Spinal cord (tissue), 10 donors: ENCODE measurements around the gene CCDC136. TPM values are rescaled to one million over a fixed set of nuclear protein-coding genes. Genes with fewer than 3 reads are reported as not detected.
A peak's percentile ranks its signal among the peaks of the same experiment; 100 is the strongest.

Experiments
- DNase-seq, 6 donors: peaks; one replicate each; pipeline versions ENCODE4 v3.0.0 to v3.0.0-alpha.2; 2013 to 2015; ENCODE audit warnings: low spot score in 6 of 6, low read depth in 4 of 6
- H3K27ac ChIP-seq: one replicate; pipeline ENCODE4 v1.5.1; 2013; ENCODE audit warnings: low read depth, low read length, control low read depth
- H3K27me3 ChIP-seq: one replicate; pipeline ENCODE4 v1.6.1; 2013; ENCODE audit warnings: low read length; ENCODE audit not compliant: control insufficient read depth, insufficient read depth
- H3K36me3 ChIP-seq: one replicate; pipeline ENCODE4 v1.6.1; 2013; ENCODE audit warnings: low read length; ENCODE audit not compliant: control insufficient read depth, insufficient read depth
- H3K4me1 ChIP-seq: one replicate; pipeline ENCODE4 v1.6.1; 2013; ENCODE audit warnings: low read length; ENCODE audit not compliant: control insufficient read depth, insufficient read depth
- H3K4me3 ChIP-seq: one replicate; pipeline ENCODE4 v1.5.1; 2013; ENCODE audit warnings: low read depth, low read length, control low read depth
- H3K9me3 ChIP-seq: one replicate; pipeline ENCODE4 v1.6.1; 2013; ENCODE audit warnings: low read length; ENCODE audit not compliant: control insufficient read depth, insufficient read depth
- WGBS: methylation state at CpG from one replicate; pipeline ENCODE4 v1.1.5; 2013; ENCODE audit warnings: missing lambda C conversion rate; ENCODE audit not compliant: insufficient coverage; 5-methylcytosine and 5-hydroxymethylcytosine counted together
- polyA plus RNA-seq, 2 donors: library from polyadenylated mRNA; unstranded; fragments of 120-200 nt; gene quantifications; one replicate each; pipeline ENCODE4 v1.2.1, GENCODE V29; 2013; ENCODE audit not compliant: insufficient read length in 2 of 2
- total RNA-seq, 2 donors: library from RNA; depleted of rRNA in 1 of 2; stranded (reverse); fragments of 120-200 nt in 1 of 2; fragments of >200 nt in 1 of 2; gene quantifications; one replicate each; pipeline versions ENCODE4 v1.2.3 to v1.2.4, GENCODE V29; 2013 to 2014
- donor health status: healthy.

Gene CCDC136
- total and polyA plus RNA-seq, 4 donors: 53.9 to 220 (median 130) TPM

DNA sequence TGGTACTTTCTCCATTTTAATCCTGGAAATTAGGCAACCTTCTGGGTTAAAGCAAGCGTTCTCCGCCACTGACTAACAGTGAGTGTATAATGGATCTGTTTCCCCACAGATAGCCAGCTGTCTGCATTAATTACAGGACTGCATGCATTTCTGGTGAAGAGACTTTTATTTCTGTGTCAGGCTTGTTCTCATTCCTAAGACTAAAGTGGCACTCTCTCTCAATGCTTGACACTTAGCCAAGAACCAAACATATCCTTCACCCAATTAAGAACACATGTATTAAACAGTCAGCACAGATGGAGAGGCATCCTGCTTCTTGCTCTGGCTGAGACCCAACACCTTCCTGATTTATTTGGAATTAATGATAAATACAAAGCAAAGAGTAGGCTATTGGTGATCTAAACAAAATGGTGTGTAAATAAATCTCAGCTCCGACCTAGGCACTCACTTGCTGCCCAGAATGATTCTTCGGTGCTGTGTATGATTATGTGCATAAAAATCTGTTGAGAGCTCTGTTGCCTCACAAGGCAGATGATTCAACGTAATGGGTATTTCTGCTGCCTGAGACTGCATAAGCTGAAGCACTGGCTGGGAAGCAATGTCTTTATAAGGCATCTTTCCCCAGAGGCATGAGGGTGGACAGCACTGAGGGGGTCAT, 35.8 kb upstream of the CCDC136 start:
- 40% methylated on average over 3 of the region's 5 CpGs for WGBS
- H3K27me3 ChIP-seq: no peaks in the 10 kb centered on the region
- H3K9me3 ChIP-seq: no peaks in the 10 kb centered on the region
- no peak overlapping the region for H3K4me3 ChIP-seq
- H3K36me3 ChIP-seq: peaks cover 15% of the 10 kb centered on the region
- no peak overlapping the region for H3K27ac ChIP-seq
- peak; percentile 45 to 92 (median 62) for DNase-seq
- H3K4me1 ChIP-seq: peaks cover 5% of the 10 kb centered on the region

DNA sequence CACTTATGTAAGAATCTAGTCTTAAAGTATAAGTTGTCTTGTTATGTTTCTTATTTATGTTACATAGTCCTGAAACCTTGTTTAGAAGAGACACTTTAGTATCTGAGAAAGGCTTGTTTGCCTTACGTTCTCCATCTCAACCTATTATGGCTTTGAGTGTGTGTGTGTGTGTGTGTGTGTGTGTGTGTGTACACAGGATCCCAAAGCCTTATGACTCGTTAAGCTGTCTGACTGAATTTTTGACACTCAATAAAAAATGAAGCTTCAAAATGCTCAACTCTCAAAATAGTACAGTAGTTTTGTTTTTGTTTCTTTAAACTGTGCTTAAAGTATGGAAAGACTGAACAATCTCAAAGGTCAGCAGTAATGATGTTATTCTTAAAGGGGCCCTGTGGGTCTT, 34.6 kb upstream of the CCDC136 start:
- Histone ChIP-seq H3K4me1 (peaks cover 5% of the 10 kb centered on the region), H3K4me3 (no peak overlapping the region), H3K9me3 (no peaks in the 10 kb centered on the region), H3K27me3 (no peaks in the 10 kb centered on the region), H3K27ac (no peak overlapping the region), H3K36me3 (peaks cover 18% of the 10 kb centered on the region)
- WGBS: no CpG with 5 or more reads among the region's 2 CpGs
- no peak for DNase-seq

DNA sequence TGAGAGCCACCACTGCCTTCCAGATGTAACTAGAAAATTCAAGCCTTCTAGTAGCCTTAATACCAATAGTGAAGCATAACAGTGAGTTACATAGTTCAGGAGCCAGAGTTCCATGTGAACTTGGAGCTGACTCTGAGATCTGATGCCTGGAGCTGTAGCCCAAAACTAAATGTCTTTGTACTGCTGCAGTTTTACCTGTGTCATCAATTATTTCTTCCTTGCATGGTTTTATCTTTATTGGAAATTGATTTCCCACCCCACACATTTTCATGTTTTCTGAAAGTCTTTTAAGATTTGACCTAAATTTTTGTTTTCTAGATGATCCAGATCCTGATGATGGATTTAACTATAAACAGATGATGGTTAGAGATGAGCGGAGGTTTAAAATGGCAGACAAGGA, 33.2 kb upstream of the CCDC136 start:
- no peak for DNase-seq
- peaks cover 5% of the 10 kb centered on the region for H3K4me1 ChIP-seq
- peaks cover 26% of the 10 kb centered on the region for H3K36me3 ChIP-seq
- no peak overlapping the region for H3K4me3 ChIP-seq
- WGBS: no CpG with 5 or more reads among the region's 1 CpG
- H3K27me3 ChIP-seq: no peaks in the 10 kb centered on the region
- no peaks in the 10 kb centered on the region for H3K9me3 ChIP-seq
- no peak overlapping the region for H3K27ac ChIP-seq

DNA sequence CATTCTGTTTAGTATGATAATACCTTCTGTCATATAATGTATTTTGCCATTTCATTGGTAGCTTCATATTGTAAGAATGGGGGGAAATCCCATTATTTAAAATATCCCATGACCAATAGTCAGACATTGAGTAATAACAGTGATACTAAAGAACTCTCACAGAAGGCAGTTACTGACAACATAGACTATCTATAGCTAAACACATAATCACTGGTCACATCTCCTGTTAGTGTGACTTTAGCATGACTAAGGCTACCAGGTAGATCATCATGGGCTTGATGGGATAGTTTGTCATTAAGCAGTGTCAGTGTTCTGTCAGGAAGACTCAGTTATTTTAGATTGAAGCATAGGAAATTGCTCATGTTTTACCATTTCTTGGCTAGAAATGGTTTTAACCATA, 32.5 kb upstream of the CCDC136 start:
- H3K4me3 ChIP-seq: no peak overlapping the region
- no peak overlapping the region for H3K27ac ChIP-seq
- H3K9me3 ChIP-seq: no peaks in the 10 kb centered on the region
- H3K4me1 ChIP-seq: peaks cover 5% of the 10 kb centered on the region
- H3K27me3 ChIP-seq: no peaks in the 10 kb centered on the region
- DNase-seq: no peak
- H3K36me3 ChIP-seq: peaks cover 26% of the 10 kb centered on the region

DNA sequence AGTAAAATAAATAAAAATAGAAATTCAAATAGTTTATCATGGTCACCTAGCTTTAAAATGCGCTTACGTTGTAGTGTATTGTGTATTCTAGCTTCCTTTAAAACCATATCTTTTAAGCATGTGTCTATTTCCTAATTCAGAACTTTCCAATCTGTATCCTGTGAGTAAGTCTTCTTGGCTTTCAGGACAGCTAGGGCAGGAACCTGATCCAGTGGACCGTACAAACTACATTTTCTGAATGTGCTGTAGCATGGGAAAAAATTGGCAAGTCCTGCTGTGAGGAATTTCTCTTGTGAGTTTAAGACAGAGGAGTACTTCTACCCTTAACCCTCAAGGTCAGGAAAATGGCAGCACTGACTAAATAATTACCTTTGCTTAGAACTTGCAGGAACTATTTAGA, 28.2 kb upstream of the CCDC136 start:
- H3K9me3 ChIP-seq: no peaks in the 10 kb centered on the region
- H3K27ac ChIP-seq: no peak overlapping the region
- no peaks in the 10 kb centered on the region for H3K4me1 ChIP-seq
- DNase-seq: no peak
- H3K36me3 ChIP-seq: peaks cover 37% of the 10 kb centered on the region
- WGBS: no CpG with 5 or more reads among the region's 3 CpGs
- H3K27me3 ChIP-seq: no peaks in the 10 kb centered on the region
- H3K4me3 ChIP-seq: no peak overlapping the region

DNA sequence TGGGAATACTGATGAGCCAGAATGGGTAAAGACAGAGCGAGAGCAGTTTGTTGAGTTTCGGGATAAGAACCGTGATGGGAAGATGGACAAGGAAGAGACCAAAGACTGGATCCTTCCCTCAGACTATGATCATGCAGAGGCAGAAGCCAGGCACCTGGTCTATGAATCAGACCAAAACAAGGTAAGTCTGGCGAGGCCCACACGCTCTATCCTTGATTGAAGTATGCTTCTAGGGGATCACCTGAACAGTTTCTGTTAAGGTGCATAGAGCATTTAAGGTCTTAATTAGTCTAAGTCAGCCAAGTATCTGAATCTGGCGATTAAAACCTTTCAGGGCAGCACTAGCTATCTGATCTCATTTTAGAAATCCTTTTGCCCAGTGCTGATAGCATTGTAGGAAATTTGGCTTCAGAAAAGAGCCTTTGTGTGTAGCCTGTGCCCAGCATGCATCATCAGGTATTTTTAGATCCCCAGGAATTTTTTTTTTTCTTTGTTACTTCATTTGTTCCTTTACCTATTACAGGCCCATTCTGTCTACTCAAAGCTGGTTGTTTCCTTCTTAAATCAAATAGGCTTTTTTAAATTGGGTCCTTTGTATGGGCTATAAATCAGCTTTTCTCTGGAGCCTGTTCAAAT, 24.2 kb upstream of the CCDC136 start:
- Histone ChIP-seq H3K9me3 (no peaks in the 10 kb centered on the region), H3K36me3 (peaks cover 21% of the 10 kb centered on the region), H3K27me3 (no peaks in the 10 kb centered on the region), H3K4me3 (no peak overlapping the region), H3K4me1 (no peaks in the 10 kb centered on the region), H3K27ac (no peak overlapping the region)
- no peak for DNase-seq
- WGBS: 100% methylated on average over 5 of the region's 6 CpGs

DNA sequence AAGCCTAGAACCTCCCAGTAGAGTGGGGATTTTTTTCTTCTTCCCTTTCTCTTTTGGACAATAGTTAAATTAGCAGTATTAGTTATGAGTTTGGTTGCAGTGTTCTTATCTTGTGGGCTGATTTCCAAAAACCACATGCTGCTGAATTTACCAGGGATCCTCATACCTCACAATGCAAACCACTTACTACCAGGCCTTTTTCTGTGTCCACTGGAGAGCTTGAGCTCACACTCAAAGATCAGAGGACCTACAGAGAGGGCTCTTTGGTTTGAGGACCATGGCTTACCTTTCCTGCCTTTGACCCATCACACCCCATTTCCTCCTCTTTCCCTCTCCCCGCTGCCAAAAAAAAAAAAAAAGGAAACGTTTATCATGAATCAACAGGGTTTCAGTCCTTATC, 21.5 kb upstream of the CCDC136 start:
- WGBS: no CpG with 5 or more reads among the region's 2 CpGs
- Histone ChIP-seq H3K4me3 (no peak overlapping the region), H3K9me3 (no peaks in the 10 kb centered on the region), H3K27ac (no peak overlapping the region), H3K27me3 (no peaks in the 10 kb centered on the region), H3K36me3 (peaks cover 19% of the 10 kb centered on the region), H3K4me1 (no peaks in the 10 kb centered on the region)
- no peak for DNase-seq

DNA sequence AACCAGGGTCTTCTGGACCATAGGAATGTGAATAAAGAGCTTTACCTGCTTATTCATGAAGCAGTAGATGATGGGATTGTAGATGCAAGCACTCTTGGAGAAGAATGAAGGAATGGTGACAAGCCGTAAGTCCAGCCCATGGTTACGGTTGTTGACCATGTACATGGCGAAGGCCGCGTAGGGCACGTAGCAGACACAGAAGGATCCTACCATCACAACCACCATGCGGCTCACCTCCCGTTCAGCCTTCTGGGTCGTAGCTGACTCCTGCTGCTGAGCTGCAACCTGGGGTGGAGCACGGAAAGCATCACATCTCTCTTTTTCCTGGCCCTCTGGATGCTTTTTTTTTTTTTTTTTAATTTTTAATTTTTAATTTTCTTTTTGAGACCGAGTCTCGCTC, 18.2 kb upstream of the CCDC136 start:
- Histone ChIP-seq H3K4me3 (no peak overlapping the region), H3K4me1 (no peaks in the 10 kb centered on the region), H3K9me3 (no peaks in the 10 kb centered on the region), H3K27me3 (no peaks in the 10 kb centered on the region), H3K36me3 (peaks cover 8% of the 10 kb centered on the region), H3K27ac (no peak overlapping the region)
- no peak for DNase-seq
- 98% methylated on average over 8 of the region's 12 CpGs for WGBS

DNA sequence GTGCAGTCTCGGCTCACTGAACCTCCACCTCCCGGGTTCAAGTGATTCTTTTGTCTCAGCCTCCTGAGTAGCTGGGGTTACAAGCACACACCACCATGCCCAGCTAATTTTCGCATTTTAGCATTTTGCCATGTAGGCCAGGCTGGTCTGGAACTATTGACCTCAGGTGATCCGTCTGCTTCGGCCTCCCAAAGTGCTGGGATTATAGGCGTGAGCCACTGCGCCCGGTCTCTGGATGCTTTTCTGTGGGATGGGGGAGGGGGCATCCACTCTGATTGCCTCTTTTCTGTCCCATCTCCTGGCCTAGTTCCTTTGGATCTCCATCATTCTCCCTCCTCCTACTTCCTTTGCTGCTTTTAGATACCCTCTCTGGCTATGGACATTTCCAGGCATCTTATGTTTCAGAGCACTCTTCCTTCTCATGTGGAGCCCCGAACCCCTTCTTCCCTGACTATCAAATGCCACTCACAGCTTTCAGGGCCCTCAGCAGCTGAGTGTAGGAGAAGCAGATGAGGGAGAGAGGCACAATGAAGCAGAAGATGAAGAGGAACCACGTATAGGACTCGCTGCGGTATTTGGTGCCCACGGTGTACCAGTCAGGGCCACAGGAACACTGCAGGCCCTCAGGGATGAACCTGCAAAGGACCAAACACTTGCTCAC, 17.6 kb upstream of the CCDC136 start:
- no peak overlapping the region for H3K27ac ChIP-seq
- H3K9me3 ChIP-seq: no peaks in the 10 kb centered on the region
- no peak for DNase-seq
- no peaks in the 10 kb centered on the region for H3K27me3 ChIP-seq
- H3K4me1 ChIP-seq: no peaks in the 10 kb centered on the region
- peaks cover 8% of the 10 kb centered on the region for H3K36me3 ChIP-seq
- no peak overlapping the region for H3K4me3 ChIP-seq
- 95% methylated on average over 6 of the region's 13 CpGs for WGBS

DNA sequence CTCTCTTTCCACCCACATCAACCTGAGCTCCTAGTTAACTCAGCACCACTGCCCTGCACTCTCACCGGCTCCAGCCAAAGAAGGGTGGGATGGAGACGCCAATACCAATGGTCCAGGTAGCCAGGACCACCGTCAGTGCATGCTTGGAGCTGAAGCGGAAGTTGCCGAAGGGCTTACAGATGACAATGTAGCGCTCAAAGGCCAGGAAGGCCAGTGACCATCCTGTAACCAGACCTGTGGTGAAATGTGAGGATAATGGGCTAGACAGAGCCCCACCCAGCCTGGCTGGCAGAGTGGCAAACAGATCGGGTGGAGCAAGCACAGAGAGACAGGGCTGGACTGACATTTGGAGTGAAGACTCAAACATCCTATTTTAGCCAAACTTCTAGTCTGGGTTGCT, 16.8 kb upstream of the CCDC136 start:
- H3K36me3 ChIP-seq: peaks cover 8% of the 10 kb centered on the region
- 95% methylated on average over 7 of the region's 7 CpGs for WGBS
- DNase-seq: no peak
- H3K27me3 ChIP-seq: no peaks in the 10 kb centered on the region
- H3K27ac ChIP-seq: no peak overlapping the region
- H3K4me1 ChIP-seq: no peaks in the 10 kb centered on the region
- no peaks in the 10 kb centered on the region for H3K9me3 ChIP-seq
- no peak overlapping the region for H3K4me3 ChIP-seq
